ENCODE results near the gene ACACB.

ACACB gene

GRCh38 chr12:109098183-109098604, 18.2 kb upstream of the ACACB start:
- TF ChIP-seq, protein P1, sequence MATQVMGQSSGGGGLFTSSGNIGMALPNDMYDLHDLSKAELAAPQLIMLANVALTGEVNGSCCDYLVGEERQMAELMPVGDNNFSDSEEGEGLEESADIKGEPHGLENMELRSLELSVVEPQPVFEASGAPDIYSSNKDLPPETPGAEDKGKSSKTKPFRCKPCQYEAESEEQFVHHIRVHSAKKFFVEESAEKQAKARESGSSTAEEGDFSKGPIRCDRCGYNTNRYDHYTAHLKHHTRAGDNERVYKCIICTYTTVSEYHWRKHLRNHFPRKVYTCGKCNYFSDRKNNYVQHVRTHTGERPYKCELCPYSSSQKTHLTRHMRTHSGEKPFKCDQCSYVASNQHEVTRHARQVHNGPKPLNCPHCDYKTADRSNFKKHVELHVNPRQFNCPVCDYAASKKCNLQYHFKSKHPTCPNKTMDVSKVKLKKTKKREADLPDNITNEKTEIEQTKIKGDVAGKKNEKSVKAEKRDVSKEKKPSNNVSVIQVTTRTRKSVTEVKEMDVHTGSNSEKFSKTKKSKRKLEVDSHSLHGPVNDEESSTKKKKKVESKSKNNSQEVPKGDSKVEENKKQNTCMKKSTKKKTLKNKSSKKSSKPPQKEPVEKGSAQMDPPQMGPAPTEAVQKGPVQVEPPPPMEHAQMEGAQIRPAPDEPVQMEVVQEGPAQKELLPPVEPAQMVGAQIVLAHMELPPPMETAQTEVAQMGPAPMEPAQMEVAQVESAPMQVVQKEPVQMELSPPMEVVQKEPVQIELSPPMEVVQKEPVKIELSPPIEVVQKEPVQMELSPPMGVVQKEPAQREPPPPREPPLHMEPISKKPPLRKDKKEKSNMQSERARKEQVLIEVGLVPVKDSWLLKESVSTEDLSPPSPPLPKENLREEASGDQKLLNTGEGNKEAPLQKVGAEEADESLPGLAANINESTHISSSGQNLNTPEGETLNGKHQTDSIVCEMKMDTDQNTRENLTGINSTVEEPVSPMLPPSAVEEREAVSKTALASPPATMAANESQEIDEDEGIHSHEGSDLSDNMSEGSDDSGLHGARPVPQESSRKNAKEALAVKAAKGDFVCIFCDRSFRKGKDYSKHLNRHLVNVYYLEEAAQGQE (IDR thresholded peaks at IDR 0.05; ENCODE audit: insufficient read depth in 1 of 2, low read depth in 2 of 2, low read length in 2 of 2), result no peak
- no peak; the same call in 1 of the 2 replicates for TF ChIP-seq SIN3A (IDR thresholded peaks at IDR 0.05; ENCODE audit: borderline replicate concordance, insufficient read depth, low read length)
- no peak for TF ChIP-seq TAF1 (IDR thresholded peaks at IDR 0.05; ENCODE audit: borderline replicate concordance, insufficient read depth, low read length)
- TF ChIP-seq POLR2AphosphoS5 (IDR thresholded peaks at IDR 0.05; ENCODE audit: low read depth, low read length), result no peak
- TF ChIP-seq FOXP2 (optimal IDR thresholded peaks at IDR 0.05; ENCODE audit: borderline replicate concordance, extremely low read depth, extremely low read length, insufficient read depth), result no peak

GRCh38 chr12:109098651-109099050, 17.7 kb upstream of the ACACB start:
- no peak for TF ChIP-seq SIN3A (IDR thresholded peaks at IDR 0.05; ENCODE audit: borderline replicate concordance, insufficient read depth, low read length)
- no peak for TF ChIP-seq TAF1 (IDR thresholded peaks at IDR 0.05; ENCODE audit: borderline replicate concordance, insufficient read depth, low read length)
- TF ChIP-seq, protein P1 (IDR thresholded peaks at IDR 0.05; ENCODE audit: insufficient read depth in 1 of 2, low read depth in 2 of 2, low read length in 2 of 2), result no peak
- no peak for TF ChIP-seq POLR2AphosphoS5 (IDR thresholded peaks at IDR 0.05; ENCODE audit: low read depth, low read length)
- no peak for TF ChIP-seq FOXP2 (optimal IDR thresholded peaks at IDR 0.05; ENCODE audit: borderline replicate concordance, extremely low read depth, extremely low read length, insufficient read depth)

DNA sequence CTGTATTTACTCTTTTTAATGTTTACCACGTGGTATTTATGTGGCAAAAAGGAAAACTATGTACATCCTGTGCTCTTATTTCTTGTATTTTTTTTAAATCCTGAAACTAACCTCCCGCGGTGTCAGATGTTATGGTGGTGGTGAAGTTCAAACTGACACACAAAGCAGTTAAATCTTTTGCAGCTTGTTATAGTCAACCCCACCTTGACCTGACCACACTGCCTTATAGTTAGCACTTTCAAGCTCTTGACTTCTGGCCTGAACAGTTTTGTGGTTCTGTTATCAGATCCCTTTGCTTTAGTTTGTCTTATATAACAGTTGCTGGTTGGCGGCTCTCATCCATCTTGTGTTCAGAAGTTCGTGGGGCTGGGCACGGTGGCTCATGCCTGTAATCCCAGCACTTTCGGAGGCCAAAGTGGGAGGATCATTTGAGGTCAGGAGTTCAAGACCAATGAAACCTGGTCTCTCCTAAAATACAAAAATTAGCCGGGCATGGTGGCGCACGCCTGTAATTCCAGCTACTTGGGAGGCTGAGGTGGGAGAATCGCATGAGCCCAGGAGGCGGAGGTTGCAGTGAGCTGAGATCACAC, 16.9 kb upstream of the ACACB start:
- TF ChIP-seq, protein P1 (IDR thresholded peaks at IDR 0.05; ENCODE audit: insufficient read depth in 1 of 2, low read depth in 2 of 2, low read length in 2 of 2), result no peak
- no peak for TF ChIP-seq POLR2AphosphoS5 (IDR thresholded peaks at IDR 0.05; ENCODE audit: low read depth, low read length)

DNA sequence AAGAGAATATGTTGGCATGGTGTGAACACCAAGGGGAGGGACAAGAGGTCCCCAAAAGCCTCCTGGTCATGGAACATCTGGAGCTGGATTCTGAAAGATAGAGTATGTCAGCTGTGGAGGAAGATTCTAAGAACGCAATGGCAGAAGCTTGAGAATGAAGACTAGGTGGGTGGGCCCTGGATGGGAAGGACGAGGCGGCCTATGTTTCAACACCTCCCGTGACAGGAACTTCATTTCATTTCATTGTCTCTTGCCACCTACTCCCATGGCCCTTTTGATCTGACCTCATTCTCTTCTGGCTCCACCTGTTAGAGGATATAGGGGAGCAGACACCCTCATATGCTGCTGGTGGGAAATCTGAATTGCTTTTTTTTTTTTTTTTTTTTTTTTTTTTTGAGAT, 15.6 kb upstream of the ACACB start:
- TF ChIP-seq, protein P1 (IDR thresholded peaks at IDR 0.05; ENCODE audit: insufficient read depth in 1 of 2, low read depth in 2 of 2, low read length in 2 of 2), result no peak
- no peak for TF ChIP-seq TAF1 (IDR thresholded peaks at IDR 0.05; ENCODE audit: borderline replicate concordance, insufficient read depth, low read length)
- no peak for TF ChIP-seq SIN3A (IDR thresholded peaks at IDR 0.05; ENCODE audit: borderline replicate concordance, insufficient read depth, low read length)

DNA sequence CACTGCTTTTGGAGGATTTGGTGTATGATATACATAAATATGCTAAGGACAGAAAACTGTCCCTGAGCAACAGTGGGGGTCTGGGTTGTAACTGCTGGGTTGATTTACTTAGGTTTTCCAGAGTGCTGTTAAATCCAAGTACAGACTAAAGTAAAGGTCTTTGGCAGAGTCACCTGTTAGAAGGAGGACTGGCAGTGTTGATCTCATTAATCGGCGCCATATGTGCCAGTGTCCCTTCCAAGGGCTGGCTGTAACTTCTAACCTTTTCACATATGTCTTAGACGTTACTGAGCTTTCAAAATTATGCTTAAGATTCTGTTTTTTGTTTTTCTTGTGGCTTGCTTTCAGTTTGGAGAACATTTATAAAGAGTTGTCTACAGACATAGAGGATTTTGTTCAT, 13.9 kb upstream of the ACACB start:
- TF ChIP-seq FOXP2 (optimal IDR thresholded peaks at IDR 0.05; ENCODE audit: borderline replicate concordance, extremely low read depth, extremely low read length, insufficient read depth), result no peak
- TF ChIP-seq TAF1 (IDR thresholded peaks at IDR 0.05; ENCODE audit: borderline replicate concordance, insufficient read depth, low read length), result no peak
- TF ChIP-seq POLR2AphosphoS5 (IDR thresholded peaks at IDR 0.05; ENCODE audit: low read depth, low read length), result no peak
- no peak for TF ChIP-seq SIN3A (IDR thresholded peaks at IDR 0.05; ENCODE audit: borderline replicate concordance, insufficient read depth, low read length)
- TF ChIP-seq, protein P1 (IDR thresholded peaks at IDR 0.05; ENCODE audit: insufficient read depth in 1 of 2, low read depth in 2 of 2, low read length in 2 of 2), result no peak
